ENCODE results near the gene PSMC1.

GRCh38 chr14:90280096-90280495 is 23.7 kb downstream of the PSMC1 start:
- TF ChIP-seq CTCF (IDR thresholded peaks at IDR 0.05) (no peak), USF1 (IDR thresholded peaks at IDR 0.05; ENCODE audit: borderline replicate concordance, low read depth) (no peak), MAX (IDR thresholded peaks at IDR 0.05; ENCODE audit: low read depth) (no peak), CHD2 (IDR thresholded peaks at IDR 0.05; ENCODE audit: low read length, partially characterized antibody) (no peak)
